IPS DF 6.9 (cell line): ENCODE results near the gene PI16.

Experiments
- DNase-seq: peaks from one replicate; pipeline ENCODE4 v3.0.0-alpha.2; 2013; ENCODE audit warnings: low read depth, low spot score
- H3K27ac ChIP-seq: one replicate; pipeline ENCODE4 v1.5.1; 2013; ENCODE audit warnings: low read length, control low read depth
- H3K27me3 ChIP-seq: 2 replicates; pipeline ENCODE4 v1.6.1; 2013; ENCODE audit warnings: mild to moderate bottlenecking, low read length; ENCODE audit not compliant: control insufficient read depth, insufficient read depth
- H3K36me3 ChIP-seq: 2 replicates; pipeline ENCODE4 v1.6.1; 2013; ENCODE audit warnings: low read length; ENCODE audit not compliant: control insufficient read depth, insufficient read depth
- H3K4me1 ChIP-seq: 2 replicates; pipeline ENCODE4 v1.6.1; 2013; ENCODE audit warnings: low read length; ENCODE audit not compliant: control insufficient read depth, insufficient read depth
- H3K4me3 ChIP-seq: 2 replicates; pipeline ENCODE4 v1.5.1; 2013; ENCODE audit warnings: mild to moderate bottlenecking, low read length
- H3K9me3 ChIP-seq: 2 replicates; pipeline ENCODE4 v1.6.1; 2013; ENCODE audit warnings: low read length, inconsistent platforms; ENCODE audit not compliant: control insufficient read depth, insufficient read depth
- WGBS: extraction: QIAGEN DNeasy Blood & Tissue Kit; methylation state at CpG from one replicate; pipeline ENCODE4 v1.1.7; 2013; ENCODE audit warnings: mixed read lengths, missing lambda C conversion rate; ENCODE audit not compliant: insufficient read length, insufficient coverage; 5-methylcytosine and 5-hydroxymethylcytosine counted together

The PI16 gene

DNA sequence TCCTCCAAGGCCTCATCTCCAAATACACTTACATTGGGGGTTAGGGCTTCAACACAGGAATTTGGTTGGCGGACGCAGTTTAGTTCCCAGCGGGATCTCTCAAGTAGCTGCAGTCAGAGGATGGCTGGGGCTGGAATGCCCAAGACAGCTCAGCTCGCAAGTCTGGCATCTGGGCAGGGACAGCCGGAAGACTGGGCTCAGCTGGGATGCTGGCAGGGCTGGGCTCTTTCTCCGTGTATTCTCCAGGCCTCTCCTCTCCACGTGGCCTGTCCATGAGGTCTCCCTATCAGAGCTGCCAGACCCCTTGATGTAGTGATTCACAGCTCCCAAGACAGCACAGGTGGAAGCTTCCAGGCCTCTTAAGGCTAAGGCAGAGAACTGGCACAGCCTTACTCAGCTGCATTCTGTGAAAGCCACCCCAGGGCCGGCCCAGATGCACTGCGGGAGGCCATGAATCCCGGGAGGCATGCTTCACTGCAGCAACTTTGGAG is 55.9 kb downstream of the PI16 start:
- H3K4me3 ChIP-seq = no peak overlapping the region
- H3K27me3 ChIP-seq = no peaks in the 10 kb centered on the region
- no peaks in the 10 kb centered on the region for H3K36me3 ChIP-seq
- no CpG with 5 or more reads among the region's 10 CpGs for WGBS
- no peaks in the 10 kb centered on the region; the same call in 1 of the 2 replicates for H3K4me1 ChIP-seq
- no peak for DNase-seq
- no peaks in the 10 kb centered on the region for H3K9me3 ChIP-seq
- H3K27ac ChIP-seq = no peak overlapping the region

DNA sequence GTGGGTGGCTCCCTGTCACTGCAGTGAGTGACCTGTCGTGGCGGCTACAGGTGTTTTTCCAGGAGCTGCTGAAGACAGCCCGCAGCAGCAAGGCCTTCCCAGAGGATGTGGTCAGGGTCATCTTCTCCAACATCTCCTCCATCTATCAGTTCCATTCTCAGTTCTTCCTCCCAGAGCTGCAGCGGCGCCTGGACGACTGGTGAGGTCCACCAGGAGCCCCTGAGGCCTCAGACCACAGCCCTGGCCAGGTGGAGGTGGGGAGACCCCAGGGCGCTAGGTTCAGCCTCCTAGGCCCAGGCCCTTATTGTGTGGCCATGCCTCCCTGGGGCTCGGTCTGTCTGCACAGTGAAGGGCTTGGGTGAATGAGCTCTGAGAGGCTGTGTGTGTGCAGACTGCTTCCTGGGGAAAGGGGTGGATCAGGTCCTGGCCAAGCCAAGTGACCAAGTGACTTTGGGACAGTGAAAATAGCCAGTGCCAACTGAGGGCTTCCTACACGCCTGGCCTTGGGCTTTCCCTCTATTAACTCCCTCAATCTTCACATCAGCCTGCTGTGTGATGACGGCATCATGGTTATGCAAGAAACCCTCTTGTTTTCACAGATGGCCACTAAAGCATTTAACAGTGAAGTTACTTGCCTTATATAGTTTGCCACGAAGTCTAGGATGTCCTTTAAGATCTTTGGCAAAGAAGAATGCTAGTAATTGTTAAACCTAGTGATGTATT is 57.3 kb downstream of the PI16 start:
- no peaks in the 10 kb centered on the region for H3K9me3 ChIP-seq
- no peak overlapping the region for H3K4me3 ChIP-seq
- no CpG with 5 or more reads among the region's 11 CpGs for whole genome bisulfite sequencing
- no peaks in the 10 kb centered on the region for H3K27me3 ChIP-seq
- no peaks in the 10 kb centered on the region for H3K4me1 ChIP-seq
- H3K36me3 ChIP-seq = no peaks in the 10 kb centered on the region
- H3K27ac ChIP-seq = no peak overlapping the region
- DNase-seq = no peak

DNA sequence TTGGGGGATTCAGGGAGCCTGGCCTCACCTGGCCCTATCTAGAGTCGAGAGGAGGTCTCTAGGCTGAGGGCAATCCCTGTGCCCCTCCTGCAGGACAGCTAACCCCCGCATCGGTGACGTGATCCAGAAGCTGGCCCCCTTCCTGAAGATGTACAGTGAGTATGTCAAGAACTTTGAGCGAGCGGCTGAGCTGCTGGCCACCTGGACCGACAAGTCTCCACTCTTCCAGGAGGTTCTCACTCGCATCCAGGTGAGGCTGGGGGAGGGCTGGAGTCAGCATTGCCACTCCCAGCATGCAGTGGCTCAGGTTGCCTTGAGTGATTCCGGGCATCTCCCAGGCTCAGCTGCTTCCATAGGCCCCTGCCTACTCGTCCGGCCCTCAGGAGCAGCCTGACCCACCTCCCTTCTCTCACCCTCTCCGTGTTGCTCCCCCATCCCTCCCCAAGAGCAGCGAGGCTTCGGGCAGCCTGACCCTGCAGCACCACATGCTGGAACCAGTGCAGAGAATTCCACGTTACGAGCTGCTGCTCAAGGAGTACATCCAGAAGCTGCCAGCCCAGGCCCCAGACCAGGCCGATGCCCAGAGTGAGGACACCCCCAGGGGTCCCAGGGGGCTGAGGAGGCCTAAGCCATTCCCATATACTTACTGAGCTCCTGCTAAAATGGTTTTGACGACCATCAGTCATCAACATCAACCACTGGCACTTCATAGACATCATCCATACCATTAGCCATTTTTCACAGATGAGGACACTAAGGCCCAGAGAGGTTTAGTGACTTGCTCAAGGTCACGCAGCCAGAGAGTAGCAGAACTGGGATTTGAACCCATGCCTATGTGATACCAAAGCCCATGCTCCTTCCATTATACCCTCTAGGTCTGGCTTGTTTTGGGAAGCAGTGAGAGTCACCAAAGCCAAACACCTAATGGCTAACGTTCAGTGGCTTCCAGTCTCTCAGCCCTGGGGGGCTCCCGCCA is 59.3 kb downstream of the PI16 start:
- H3K27ac ChIP-seq = no peak overlapping the region
- H3K9me3 ChIP-seq = no peaks in the 10 kb centered on the region
- H3K4me3 ChIP-seq = no peak overlapping the region
- H3K27me3 ChIP-seq = no peaks in the 10 kb centered on the region
- H3K4me1 ChIP-seq = no peaks in the 10 kb centered on the region
- no CpG with 5 or more reads among the region's 21 CpGs for WGBS
- no peak for DNase-seq
- no peaks in the 10 kb centered on the region for H3K36me3 ChIP-seq
